ENCODE data around the gene BRICD5.

BRICD5 gene

DNA sequence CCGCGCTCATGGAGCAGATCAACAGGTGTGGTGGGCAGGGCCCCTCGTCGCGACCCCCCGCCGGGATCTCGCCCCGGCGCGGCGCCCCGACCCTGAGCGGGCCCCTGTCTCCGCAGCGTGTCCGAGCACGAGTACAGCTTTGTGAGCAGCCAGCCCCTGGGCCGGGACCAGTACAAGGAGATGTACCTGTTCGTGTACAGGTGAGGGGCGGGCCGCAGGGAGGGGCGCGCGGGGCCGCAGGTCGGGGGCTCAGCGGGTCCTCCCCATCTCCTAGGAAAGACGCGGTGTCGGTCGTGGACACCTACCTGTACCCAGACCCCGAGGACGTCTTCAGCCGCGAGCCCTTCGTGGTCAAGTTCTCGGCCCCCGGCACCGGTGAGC is 26.4 kb upstream of the BRICD5 start:
- DNase-seq = no peak

- DNase-seq = no peak
These were observed 25.9 kb upstream of the BRICD5 start, which contains the start of gene DNASE1L2 for GRCh38 chr16:2236337-2237101. DNASE1L2 (plus strand) TSS chr16:2236444; CDS start chr16:2236817, 373 bp downstream.

GRCh38 chr16:2235695-2236336 is 25.2 kb upstream of the BRICD5 start:
- DNase-seq = no peak

DNA sequence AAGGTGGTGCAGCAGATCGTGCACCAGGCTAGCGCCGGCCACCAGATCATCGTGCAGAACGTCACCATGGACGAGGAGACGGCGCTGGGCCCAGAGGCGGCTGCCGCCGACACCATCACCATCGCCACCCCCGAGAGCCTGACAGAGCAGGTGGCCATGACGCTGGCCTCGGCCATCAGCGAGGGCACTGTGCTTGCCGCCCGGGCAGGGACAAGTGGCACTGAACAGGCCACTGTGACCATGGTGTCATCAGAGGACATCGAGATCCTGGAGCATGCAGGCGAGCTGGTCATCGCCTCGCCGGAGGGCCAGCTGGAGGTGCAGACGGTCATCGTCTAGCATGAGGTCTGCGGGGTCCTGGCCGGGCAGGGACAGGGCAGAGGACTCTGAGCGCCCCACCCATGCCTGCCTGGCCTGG is 24.6 kb upstream of the BRICD5 start:
- DNase-seq = no peak

- DNase-seq = no peak
These were observed 24.1 kb upstream of the BRICD5 start for GRCh38 chr16:2234813-2235170.

DNA sequence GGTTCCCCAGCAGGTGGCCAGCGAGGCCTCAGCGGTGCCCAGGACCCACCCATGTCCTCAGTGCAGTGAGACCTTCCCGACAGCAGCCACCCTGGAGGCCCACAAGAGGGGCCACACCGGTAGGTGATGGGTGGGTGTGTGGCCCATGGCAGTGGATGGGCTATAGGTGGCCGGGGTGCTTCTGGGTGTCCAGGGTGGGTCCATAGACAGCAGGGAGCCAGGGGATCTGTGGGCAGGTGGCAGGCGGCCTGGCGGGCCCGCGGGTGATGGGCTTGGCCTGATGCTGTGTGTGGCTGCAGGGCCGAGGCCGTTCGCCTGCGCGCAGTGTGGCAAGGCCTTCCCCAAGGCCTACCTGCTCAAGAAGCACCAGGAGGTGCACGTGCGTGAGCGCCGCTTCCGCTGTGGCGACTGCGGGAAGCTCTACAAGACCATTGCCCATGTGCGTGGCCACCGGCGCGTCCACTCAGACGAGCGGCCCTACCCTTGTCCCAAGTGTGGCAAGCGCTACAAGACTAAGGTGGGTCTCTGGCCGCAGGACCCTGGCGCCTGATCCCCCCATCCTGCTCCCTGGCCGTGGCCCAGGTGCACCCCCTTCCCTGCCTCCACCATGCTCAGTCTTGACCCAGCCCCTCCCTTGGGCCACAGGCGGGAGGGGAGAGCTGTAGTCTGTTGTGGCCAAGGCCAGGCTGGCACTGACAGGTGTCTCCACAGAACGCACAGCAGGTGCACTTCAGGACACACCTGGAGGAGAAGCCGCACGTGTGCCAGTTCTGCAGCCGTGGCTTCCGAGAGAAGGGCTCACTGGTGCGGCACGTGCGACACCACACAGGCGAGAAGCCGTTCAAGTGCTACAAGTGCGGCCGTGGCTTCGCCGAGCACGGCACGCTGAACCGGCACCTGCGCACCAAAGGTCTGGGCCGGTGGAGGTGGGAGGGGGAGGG is 23.5 kb upstream of the BRICD5 start:
- DNase-seq = no peak

DNA sequence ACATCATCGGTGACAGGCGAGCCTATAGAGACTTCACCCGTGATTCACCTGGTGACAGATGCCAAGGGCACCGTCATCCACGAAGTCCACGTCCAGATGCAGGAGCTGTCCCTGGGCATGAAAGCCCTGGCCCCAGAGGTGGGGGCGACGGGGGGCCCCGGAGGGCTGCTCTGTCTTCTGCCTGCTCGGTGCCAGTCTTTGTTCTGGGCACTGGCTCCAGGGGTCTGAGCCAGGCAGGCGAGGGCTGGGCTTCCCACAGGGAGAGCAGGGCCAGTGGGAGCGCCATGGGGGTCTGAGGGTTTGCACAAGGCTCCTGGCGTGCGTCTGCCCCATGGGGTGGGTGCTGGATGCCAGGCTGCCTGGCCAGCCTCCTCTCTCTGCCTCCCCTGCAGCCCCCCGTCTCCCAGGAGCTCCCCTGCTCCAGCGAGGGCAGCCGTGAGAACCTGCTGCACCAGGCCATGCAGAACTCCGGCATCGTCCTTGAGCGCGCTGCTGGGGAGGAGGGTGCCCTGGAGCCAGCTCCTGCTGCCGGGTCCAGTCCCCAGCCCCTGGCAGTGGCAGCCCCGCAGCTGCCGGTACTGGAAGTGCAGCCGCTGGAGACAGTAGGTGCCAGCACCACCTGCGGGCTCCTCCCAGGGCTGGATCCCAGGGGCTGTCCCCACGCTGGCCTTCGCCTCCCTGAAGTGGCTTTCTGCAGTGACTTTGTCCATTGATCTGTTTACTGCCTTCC is 22.5 kb upstream of the BRICD5 start:
- DNase-seq = no peak

DNA sequence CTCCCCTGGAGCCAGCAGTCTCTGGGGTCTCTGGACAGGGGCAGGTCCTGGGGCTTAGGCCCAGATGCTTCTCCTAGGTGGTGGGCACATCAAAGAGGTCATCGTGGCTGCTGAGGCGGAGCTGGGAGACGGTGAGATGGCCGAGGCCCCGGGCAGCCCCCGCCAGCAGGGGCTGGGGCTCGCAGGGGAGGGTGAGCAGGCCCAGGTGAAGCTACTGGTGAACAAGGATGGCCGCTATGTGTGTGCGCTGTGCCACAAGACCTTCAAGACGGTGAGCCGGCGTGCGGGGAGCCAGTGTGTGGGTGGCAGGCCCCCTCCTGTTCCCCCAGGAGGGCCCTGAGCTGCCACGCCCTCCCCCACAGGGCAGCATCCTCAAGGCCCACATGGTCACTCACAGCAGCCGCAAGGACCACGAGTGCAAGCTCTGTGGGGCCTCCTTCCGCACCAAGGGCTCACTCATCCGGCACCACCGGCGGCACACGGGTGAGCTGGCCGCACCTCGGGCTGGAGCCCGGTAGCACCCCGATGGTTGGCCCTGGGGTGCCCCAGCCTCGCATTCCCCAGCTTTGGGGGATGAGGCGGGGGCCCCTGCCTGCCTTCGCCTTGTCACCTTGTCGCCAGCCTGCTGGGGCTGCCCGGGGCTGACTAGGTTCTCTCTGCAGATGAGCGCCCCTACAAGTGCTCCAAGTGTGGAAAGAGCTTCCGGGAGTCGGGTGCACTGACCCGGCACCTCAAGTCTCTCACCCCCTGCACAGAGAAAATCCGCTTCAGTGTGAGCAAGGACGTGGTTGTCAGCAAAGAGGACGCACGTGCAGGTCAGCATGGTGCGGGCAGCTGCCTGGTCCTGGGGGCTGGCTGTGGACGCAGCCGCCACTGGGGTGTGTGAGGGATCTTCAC is 21.7 kb upstream of the BRICD5 start:
- no peak for DNase-seq

DNA sequence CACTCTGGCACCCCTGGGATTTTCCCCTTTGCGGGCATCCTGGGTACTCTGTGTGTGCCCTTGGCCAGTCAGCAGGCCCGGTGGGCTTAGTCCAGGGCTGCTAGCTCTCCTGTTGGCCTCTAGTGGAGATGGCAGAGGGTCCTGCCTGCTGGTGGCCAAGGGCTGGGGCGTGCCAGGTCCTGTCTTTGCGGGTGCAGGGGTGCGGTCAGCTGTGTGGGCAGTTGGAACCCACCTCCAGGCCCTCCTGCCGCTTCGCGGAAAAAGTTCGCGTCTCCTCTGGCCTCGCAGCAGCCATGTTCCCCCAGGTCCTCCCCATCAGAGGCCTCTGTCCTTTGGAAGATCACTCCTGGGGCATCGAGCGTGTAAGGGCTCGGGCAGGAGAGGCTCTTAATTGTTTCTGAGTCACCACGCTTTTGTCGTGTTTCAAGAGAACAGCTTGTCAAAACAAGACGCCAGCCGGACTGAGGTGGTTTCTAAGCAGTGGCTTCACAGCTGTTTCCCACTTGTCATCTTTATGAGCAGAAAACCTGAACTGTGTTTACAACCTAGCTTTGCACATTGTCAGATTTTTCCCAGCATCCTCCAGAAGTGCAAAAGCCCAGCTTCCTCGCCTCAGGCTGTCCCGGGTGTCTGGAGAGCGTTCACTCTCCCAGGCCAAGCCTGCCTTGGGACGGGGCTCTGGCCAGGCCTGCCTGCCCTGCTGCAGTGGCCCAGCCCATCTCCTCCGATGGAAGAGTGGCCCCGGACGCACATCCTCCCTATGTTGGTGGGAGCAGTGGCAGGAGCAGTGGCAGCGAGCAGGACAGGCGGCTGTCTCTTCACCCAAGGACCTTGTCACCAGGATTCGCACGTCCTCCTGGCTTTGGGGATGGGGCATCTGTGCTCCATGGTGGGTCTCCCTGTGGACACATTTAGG is 20.6 kb upstream of the BRICD5 start:
- no peak for DNase-seq

DNA sequence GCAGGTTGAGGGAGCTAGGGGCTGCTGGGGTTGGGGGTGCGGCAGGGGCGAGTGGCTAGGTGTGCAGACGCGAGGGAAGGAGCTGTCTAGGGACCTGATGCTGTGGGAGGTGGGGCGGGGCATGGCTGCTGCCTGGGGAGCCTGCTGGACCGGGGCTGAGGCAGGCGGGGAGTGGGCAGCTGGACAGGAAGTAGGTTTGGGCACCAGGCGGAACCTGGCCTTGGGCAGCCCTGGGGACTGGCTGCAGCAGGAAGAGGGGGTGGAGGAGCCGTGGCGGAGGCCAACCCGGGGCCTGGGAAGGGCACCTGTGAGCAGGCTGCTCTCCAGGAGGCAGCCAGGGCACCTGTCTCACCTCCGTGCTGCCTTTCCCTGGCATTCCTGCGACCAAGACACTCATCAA is 19.7 kb upstream of the BRICD5 start:
- no peak for DNase-seq

DNA sequence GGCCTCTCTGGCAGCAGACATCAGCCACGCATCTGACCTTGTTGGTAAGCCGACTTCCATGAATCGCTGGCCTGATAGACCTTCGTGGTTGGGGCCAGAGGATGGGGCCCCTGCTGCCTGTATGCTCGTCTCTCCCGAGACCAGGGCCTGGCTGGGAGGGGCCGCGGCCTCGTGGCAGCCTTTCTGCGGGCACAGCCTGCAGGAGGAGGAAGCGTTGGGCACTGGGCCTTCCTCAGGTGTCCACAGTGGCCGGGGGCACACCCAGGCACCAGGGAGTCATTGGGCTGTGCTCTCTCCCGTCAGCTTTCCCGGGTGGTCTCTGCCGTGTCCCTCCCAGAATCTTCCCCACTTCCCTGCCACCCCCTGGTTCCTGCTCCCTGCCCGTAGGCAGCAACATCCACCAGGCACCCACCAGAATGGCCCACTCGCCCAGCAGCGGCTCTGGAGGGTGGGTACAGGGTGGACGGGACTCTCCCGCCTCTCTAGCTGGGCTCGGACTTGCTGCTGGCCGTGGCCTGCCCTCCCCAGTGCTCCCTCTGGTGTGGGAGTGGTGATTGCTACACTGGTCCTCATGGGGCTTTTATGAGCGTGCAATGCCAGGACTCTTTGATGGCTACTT is 19.1 kb upstream of the BRICD5 start:
- no peak for DNase-seq

- DNase-seq = no peak
These were observed 18.4 kb upstream of the BRICD5 start for GRCh38 chr16:2229091-2229490.

GRCh38 chr16:2228161-2228824 is 17.6 kb upstream of the BRICD5 start:
- DNase-seq = no peak

GRCh38 chr16:2226918-2227317 is 16.3 kb upstream of the BRICD5 start:
- no peak for DNase-seq

- no peak for DNase-seq
These were observed 15.7 kb upstream of the BRICD5 start for GRCh38 chr16:2226245-2226793.

DNA sequence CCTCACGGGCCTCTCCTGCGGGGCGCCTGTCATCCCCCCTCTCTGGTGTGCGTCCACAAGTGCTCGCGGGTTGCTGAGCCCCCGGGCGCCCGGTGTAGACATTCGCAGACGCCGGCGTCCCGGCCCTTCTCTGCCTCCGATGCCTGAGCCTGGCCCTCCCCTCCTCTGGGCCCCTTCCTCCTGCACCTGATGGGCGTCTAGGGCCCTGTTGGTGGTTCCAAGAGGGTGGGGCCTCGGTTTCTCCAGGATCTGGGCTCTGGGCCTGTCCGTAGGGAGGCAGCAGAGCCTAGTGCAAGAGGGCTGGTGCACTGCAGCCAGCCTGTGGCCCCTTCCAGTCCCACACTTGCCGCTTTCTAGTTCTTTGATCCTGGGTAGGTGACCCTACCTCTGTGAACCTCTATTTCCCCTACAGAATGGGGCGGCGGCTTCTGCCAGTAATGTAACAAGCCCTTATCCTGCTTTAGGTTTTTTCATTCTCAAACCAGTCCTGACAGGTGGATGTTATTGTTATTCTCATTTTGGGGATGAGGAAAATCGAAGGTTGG is 13.4 kb upstream of the BRICD5 start:
- DNase-seq = peak; percentile 38

DNA sequence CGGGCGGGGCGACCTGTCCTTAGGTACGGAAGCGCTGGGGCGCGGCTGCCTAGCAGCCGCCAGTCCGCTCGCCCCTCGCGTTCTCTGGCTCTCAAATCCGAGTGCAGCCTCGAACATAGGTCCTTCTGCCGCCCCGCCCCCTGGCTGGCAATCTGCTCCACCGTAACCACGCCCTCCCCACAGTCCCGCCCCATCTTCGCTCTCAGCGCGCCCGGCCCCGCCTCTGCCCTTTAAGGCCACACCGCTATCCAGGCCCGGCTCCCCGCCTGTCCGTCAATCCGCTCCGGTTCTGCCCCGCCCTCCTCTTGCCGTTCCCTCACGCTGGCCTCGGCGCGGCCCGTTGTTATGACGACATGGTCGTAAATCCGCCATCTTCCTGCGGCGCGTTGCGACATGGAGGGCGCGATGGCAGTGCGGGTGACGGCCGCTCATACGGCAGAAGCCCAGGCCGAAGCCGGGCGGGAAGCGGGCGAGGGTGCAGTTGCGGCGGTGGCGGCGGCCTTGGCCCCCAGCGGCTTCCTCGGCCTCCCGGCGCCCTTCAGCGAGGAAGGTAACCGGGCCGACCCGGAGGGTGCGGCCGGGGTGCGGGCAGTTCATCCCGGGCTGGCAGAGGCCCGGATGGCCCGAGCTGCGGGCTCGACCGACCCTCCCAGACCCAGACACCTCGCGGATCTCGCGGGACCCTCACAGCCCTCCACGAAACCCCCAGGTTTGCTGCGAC is 12.7 kb upstream of the BRICD5 start, which contains the start of gene E4F1:
Gene E4F1 (plus strand): TSS at position 371 of the 721 bp plus-strand sequence. CDS start 23 bp downstream, at position 394.
- DNase-seq = peak; percentile 100

GRCh38 chr16:2216330-2216729 is 5.7 kb upstream of the BRICD5 start:
- DNase-seq = no peak

Data from stimulated activated CD4-positive, alpha-beta T cell treated with anti-CD3 and anti-CD28 coated beads, Interleukin-4, amount 100 ng/mL, for 1 hour (primary cell).